ENCODE results near the gene HEMGN. TPM values are rescaled to one million over a fixed set of nuclear protein-coding genes. Genes with fewer than 3 reads are reported as not detected.

Gene HEMGN
- polyA plus RNA-seq, 1 donor from 2014 or later: not detected

GRCh38 chr9:97963232-97963631 is 25.3 kb upstream of the HEMGN start:
- Histone ChIP-seq H3F3A (ENCODE audit: insufficient read depth, low read length, poor library complexity, severe bottlenecking) (no peaks in the 10 kb centered on the region), H3K27me3 (ENCODE audit: insufficient read depth, low read depth, low read length) (no peaks in the 10 kb centered on the region)

GRCh38 chr9:97962575-97962974 is 24.6 kb upstream of the HEMGN start:
- H3K4me3 ChIP-seq (ENCODE audit: low read length): no peak overlapping the region
- no peak for TF ChIP-seq POLR2AphosphoS5 (IDR thresholded peaks at IDR 0.05)
- no peak for TF ChIP-seq CTCF (IDR thresholded peaks at IDR 0.05; ENCODE audit: poor library complexity, severe bottlenecking)
- TF ChIP-seq EP300 (conservative IDR thresholded peaks at IDR 0.05; ENCODE audit: poor library complexity, severe bottlenecking): no peak
- no peak for TF ChIP-seq RAD21 (conservative IDR thresholded peaks at IDR 0.05)
- TF ChIP-seq REST (IDR thresholded peaks at IDR 0.05; ENCODE audit: borderline replicate concordance): no peak
- TF ChIP-seq TAF1 (IDR thresholded peaks at IDR 0.05; ENCODE audit: low read depth): no peak
- TF ChIP-seq SMC3 (conservative IDR thresholded peaks at IDR 0.05; ENCODE audit: poor library complexity): no peak
- TF ChIP-seq EZH2 (IDR thresholded peaks at IDR 0.05; ENCODE audit: borderline replicate concordance, insufficient read depth, low read length, poor library complexity, severe bottlenecking): no peak
- TF ChIP-seq MXI1 (conservative IDR thresholded peaks at IDR 0.05; ENCODE audit: poor library complexity, severe bottlenecking): no peak
- no peak overlapping the region for H3K9ac ChIP-seq (ENCODE audit: low read length)

More at GRCh38 chr9:97963232-97963631, 25.3 kb upstream of the HEMGN start:
- no peaks in the 10 kb centered on the region for H3K9me2 ChIP-seq (ENCODE audit: insufficient read depth, low read length)
- H3K9ac ChIP-seq (ENCODE audit: low read length): no peak overlapping the region
- H2AFZ ChIP-seq (ENCODE audit: low read depth, low read length): no peak overlapping the region
- H3K4me2 ChIP-seq (ENCODE audit: low read length): no peak overlapping the region
- TF ChIP-seq TAF1 (IDR thresholded peaks at IDR 0.05; ENCODE audit: low read depth) (no peak), MXI1 (conservative IDR thresholded peaks at IDR 0.05; ENCODE audit: poor library complexity, severe bottlenecking) (no peak), EZH2 (IDR thresholded peaks at IDR 0.05; ENCODE audit: borderline replicate concordance, insufficient read depth, low read length, poor library complexity, severe bottlenecking) (no peak), SMC3 (conservative IDR thresholded peaks at IDR 0.05; ENCODE audit: poor library complexity) (no peak), POLR2AphosphoS5 (IDR thresholded peaks at IDR 0.05) (no peak), EP300 (conservative IDR thresholded peaks at IDR 0.05; ENCODE audit: poor library complexity, severe bottlenecking) (no peak)
- no peaks in the 10 kb centered on the region for H3K36me3 ChIP-seq (ENCODE audit: insufficient read depth, low read length)
- no peaks in the 10 kb centered on the region for H3K9me3 ChIP-seq (ENCODE audit: low read length)
- no peaks in the 10 kb centered on the region for H4K20me1 ChIP-seq (ENCODE audit: insufficient read depth)
- H3K4me3 ChIP-seq (ENCODE audit: low read length): no peak overlapping the region
- no peaks in the 10 kb centered on the region for H3K79me2 ChIP-seq (replicated peaks; ENCODE audit: insufficient read depth, low read length)
- H3K27ac ChIP-seq (ENCODE audit: low read length): no peak overlapping the region

More at GRCh38 chr9:97962575-97962974, 24.6 kb upstream of the HEMGN start:
- Histone ChIP-seq H3K27ac (ENCODE audit: low read length) (no peak overlapping the region), H3K36me3 (ENCODE audit: insufficient read depth, low read length) (no peaks in the 10 kb centered on the region), H3K4me2 (ENCODE audit: low read length) (no peak overlapping the region), H3K9me2 (ENCODE audit: insufficient read depth, low read length) (no peaks in the 10 kb centered on the region), H3K79me2 (replicated peaks; ENCODE audit: insufficient read depth, low read length) (no peaks in the 10 kb centered on the region), H4K20me1 (ENCODE audit: insufficient read depth) (no peaks in the 10 kb centered on the region), H3F3A (ENCODE audit: insufficient read depth, low read length, poor library complexity, severe bottlenecking) (no peaks in the 10 kb centered on the region), H2AFZ (ENCODE audit: low read depth, low read length) (no peak overlapping the region), H3K27me3 (ENCODE audit: insufficient read depth, low read depth, low read length) (no peaks in the 10 kb centered on the region), H3K9me3 (ENCODE audit: low read length) (no peaks in the 10 kb centered on the region)
